ENCODE results near the gene RPL11.
"Not testable (repeated sequence)": the region's sequence is repeated elsewhere in the genome, so short reads cannot be mapped to it uniquely, and the experiment has no call there.

RPL11 gene

DNA sequence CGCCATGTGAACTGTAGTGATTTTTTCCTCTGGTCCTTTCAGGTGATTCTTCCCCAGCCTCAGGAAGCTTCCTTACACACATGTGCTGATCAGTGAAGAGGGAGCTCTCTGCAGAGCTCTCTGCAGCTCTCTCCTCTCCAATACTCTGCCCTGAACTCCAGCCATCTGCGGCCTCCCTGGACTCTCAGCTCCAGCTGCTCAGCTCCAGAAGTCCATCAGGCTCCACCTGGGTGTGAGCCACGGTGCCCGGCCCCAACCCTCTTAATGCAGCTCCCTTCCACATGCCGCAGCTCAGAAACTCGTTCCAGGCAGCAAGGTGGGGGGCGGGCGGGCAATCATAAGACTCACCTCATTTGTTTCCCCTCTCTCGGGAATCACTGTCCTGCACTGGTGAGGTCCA lies 30.9 kb upstream of the RPL11 start:
- H3K9ac ChIP-seq (ENCODE audit: low read length) = no peak overlapping the region
- no peaks in the 10 kb centered on the region for H3K9me3 ChIP-seq (ENCODE audit: low read length)
- no peak overlapping the region for H3K4me3 ChIP-seq (ENCODE audit: low read depth in 1 of 2, low read length in 2 of 2)
- H3K36me3 ChIP-seq (ENCODE audit: insufficient read depth, low read length) = no peaks in the 10 kb centered on the region
- H3K27ac ChIP-seq (ENCODE audit: low read depth, low read length) = no peak overlapping the region
- no peaks in the 10 kb centered on the region for H3K4me1 ChIP-seq (ENCODE audit: insufficient read depth, low read length)
- no peaks in the 10 kb centered on the region for H3K27me3 ChIP-seq (ENCODE audit: control insufficient read depth in 1 of 2, insufficient read depth in 2 of 2, low read length in 2 of 2)

GRCh38 chr1:23661887-23662286 lies 29.7 kb upstream of the RPL11 start:
- Histone ChIP-seq H3K27ac (ENCODE audit: low read depth, low read length) (no peak overlapping the region), H3K36me3 (ENCODE audit: insufficient read depth, low read length) (no peaks in the 10 kb centered on the region), H3K4me1 (ENCODE audit: insufficient read depth, low read length) (no peaks in the 10 kb centered on the region), H3K4me3 (ENCODE audit: low read depth in 1 of 2, low read length in 2 of 2) (no peak overlapping the region), H3K27me3 (ENCODE audit: control insufficient read depth in 1 of 2, insufficient read depth in 2 of 2, low read length in 2 of 2) (no peaks in the 10 kb centered on the region), H3K9me3 (ENCODE audit: low read length) (no peaks in the 10 kb centered on the region), H3K9ac (ENCODE audit: low read length) (no peak overlapping the region)

- Histone ChIP-seq H3K4me3 (ENCODE audit: low read depth in 1 of 2, low read length in 2 of 2) (no peak overlapping the region), H3K9ac (ENCODE audit: low read length) (no peak overlapping the region), H3K27ac (ENCODE audit: low read depth, low read length) (no peak overlapping the region), H3K27me3 (ENCODE audit: control insufficient read depth in 1 of 2, insufficient read depth in 2 of 2, low read length in 2 of 2) (no peaks in the 10 kb centered on the region), H3K4me1 (ENCODE audit: insufficient read depth, low read length) (no peaks in the 10 kb centered on the region), H3K9me3 (ENCODE audit: low read length) (no peaks in the 10 kb centered on the region), H3K36me3 (ENCODE audit: insufficient read depth, low read length) (no peaks in the 10 kb centered on the region)
Measured at GRCh38 chr1:23664837-23665795, 26.5 kb upstream of the RPL11 start.

DNA sequence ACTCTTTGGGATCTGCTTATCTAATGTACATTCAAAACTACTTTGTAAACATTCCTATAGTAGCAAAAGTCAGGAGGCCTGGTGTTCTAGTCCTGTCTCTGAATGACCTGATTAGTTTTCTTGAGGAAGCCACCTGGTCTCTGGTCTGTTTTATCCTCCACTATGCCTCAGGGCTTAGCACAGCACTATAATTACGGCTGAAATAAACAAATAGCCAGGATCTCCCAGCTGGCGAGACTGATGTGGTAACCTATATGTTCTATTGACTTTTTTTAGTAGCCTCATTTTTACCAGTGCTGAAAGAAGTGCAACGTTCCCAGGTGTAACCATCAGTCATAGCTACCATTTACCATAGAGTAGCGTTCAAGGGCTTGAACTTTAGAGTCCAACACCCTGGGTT lies 24.2 kb upstream of the RPL11 start:
- Histone ChIP-seq H3K9me3 (ENCODE audit: low read length) (no peaks in the 10 kb centered on the region), H3K27me3 (ENCODE audit: control insufficient read depth in 1 of 2, insufficient read depth in 2 of 2, low read length in 2 of 2) (no peaks in the 10 kb centered on the region), H3K9ac (ENCODE audit: low read length) (no peak overlapping the region), H3K27ac (ENCODE audit: low read depth, low read length) (no peak overlapping the region), H3K4me3 (ENCODE audit: low read depth in 1 of 2, low read length in 2 of 2) (no peak overlapping the region), H3K4me1 (ENCODE audit: insufficient read depth, low read length) (no peaks in the 10 kb centered on the region), H3K36me3 (ENCODE audit: insufficient read depth, low read length) (no peaks in the 10 kb centered on the region)

DNA sequence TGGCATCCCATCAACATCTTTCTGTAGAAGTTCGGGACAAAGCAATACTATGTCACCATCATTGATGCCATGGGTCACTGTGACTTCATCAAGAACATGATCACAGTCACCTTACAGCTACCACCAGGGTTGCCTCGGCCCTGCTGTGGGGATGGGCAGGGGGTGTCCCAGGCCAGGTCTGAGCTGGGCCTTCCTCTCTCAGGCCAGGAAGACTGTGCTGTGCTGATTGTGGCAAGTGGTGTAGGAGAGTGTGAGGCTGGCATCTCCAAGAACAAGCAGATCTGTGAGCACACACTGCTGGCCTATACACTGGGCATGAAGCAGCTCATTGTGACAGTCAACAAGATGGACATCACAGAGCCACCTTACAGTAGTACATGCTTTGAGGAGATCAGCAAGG lies 20.9 kb upstream of the RPL11 start:
- Histone ChIP-seq H3K4me3 (ENCODE audit: low read depth in 1 of 2, low read length in 2 of 2) (no peak overlapping the region), H3K27me3 (ENCODE audit: control insufficient read depth in 1 of 2, insufficient read depth in 2 of 2, low read length in 2 of 2) (no peaks in the 10 kb centered on the region), H3K4me1 (ENCODE audit: insufficient read depth, low read length) (no peaks in the 10 kb centered on the region), H3K9me3 (ENCODE audit: low read length) (no peaks in the 10 kb centered on the region), H3K36me3 (ENCODE audit: insufficient read depth, low read length) (no peaks in the 10 kb centered on the region), H3K9ac (ENCODE audit: low read length) (no peak overlapping the region), H3K27ac (ENCODE audit: low read depth, low read length) (no peak overlapping the region)

DNA sequence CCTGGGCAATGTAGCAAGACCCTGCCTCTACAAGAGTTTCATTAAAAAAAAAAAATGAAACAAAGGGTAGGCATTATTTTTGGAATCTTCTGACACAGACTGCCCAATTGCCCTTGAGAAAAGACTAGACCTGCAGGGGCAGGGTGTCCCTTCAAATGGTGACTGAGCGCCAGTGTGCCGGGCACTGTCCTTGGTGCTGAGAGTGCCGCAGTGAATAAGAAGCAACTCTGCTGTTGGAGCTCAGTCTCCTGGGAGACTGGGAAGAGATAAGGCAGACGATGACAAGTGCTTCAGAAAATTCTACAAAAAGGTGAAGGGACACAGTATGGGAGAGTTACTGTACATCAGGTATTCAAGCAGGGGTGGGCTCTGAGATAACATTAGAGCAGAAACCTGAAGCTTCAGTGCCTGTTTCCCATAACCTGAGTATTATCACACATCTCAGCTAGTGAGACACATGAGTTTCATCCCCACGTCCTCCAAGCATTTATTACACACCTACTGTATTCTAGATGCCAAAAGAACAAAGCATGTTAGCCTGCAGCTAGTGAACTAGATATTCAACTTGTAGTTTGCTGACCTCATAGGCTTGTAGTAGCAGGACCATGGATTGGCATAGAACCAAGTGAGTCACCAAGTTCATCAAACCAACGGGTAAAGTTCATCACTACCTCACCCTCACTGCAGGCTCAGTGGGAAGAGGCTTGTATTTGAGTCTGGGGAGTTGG lies 18.4 kb upstream of the RPL11 start:
- H3K27ac ChIP-seq (ENCODE audit: low read depth, low read length) = no peak overlapping the region
- H3K4me3 ChIP-seq (ENCODE audit: low read depth in 1 of 2, low read length in 2 of 2) = no peak overlapping the region
- H3K36me3 ChIP-seq (ENCODE audit: insufficient read depth, low read length) = no peaks in the 10 kb centered on the region
- H3K9me3 ChIP-seq (ENCODE audit: low read length) = no peaks in the 10 kb centered on the region
- H3K4me1 ChIP-seq (ENCODE audit: insufficient read depth, low read length) = no peaks in the 10 kb centered on the region
- no peak overlapping the region for H3K9ac ChIP-seq (ENCODE audit: low read length)
- H3K27me3 ChIP-seq (ENCODE audit: control insufficient read depth in 1 of 2, insufficient read depth in 2 of 2, low read length in 2 of 2) = no peaks in the 10 kb centered on the region

DNA sequence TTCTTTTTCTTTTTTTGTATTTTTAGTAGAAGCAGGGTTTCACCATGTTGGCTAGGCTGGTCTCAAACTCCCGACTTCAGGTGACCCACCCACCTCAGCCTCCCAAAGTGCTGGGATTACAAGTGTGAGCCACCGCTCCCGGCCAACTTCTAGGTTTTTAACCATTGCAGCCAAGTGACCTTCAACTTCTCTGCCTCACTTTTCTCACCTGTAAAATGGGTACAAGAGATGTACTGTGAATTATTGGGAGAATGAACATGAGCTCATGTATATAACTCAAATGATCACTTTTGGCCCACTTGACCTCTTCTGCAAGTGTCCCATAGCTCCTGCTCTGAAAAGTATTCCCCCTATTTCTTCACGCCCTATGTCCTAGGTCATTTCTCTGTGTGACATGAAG lies 11.8 kb upstream of the RPL11 start:
- Histone ChIP-seq H3K4me3 (ENCODE audit: low read depth in 1 of 2, low read length in 2 of 2) (no peak overlapping the region), H3K27me3 (ENCODE audit: control insufficient read depth in 1 of 2, insufficient read depth in 2 of 2, low read length in 2 of 2) (no peaks in the 10 kb centered on the region), H3K9me3 (ENCODE audit: low read length) (no peaks in the 10 kb centered on the region)

DNA sequence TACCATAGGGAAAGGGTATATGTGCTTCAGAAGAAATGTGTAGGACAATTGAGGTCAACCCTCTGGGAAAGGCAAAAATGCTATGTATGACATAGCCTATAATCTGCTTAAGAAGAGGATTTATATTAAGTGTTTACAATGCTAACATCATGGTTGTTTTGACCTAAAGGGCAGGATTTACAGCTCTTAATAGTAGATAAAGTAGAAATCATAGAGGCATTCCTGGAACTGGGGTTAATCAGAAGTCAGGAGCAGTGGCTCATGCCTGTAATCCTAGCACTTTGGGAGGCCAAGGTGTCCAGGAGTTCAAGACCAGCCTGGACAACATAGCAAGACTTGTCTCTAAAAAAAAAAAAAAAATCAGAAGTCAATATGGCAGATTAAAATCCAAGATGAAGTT lies 8.7 kb upstream of the RPL11 start:
- Histone ChIP-seq H3K27ac (ENCODE audit: low read depth, low read length) (no peak overlapping the region), H3K27me3 (ENCODE audit: control insufficient read depth in 1 of 2, insufficient read depth in 2 of 2, low read length in 2 of 2) (no peaks in the 10 kb centered on the region), H3K9me3 (ENCODE audit: low read length) (no peaks in the 10 kb centered on the region)

More for the DNA sequence above, 11.8 kb upstream of the RPL11 start:
- H3K27ac ChIP-seq (ENCODE audit: low read depth, low read length) = no peak overlapping the region
- no peak overlapping the region for H3K9ac ChIP-seq (ENCODE audit: low read length)
- no peaks in the 10 kb centered on the region for H3K36me3 ChIP-seq (ENCODE audit: insufficient read depth, low read length)
- no peaks in the 10 kb centered on the region for H3K4me1 ChIP-seq (ENCODE audit: insufficient read depth, low read length)

DNA sequence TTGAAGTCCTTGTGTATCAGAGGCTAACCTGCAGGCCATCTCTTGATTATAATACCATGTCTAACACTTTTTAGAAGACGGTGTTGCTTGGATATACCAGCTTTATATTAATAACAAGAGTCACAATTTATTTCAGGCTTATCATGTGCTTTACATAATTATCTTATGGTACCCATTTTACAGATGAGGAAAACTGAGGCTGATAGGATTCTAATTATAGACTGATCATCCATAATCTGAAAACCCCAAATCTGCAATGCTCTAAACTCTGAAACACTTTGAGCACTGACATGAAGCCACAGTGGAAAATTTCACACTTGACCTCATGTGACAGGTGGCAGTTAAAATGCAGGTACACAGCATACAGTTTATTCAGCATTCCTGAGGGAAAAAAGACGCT lies 7.2 kb upstream of the RPL11 start:
- no peak overlapping the region for H3K9ac ChIP-seq (ENCODE audit: low read length)
- H3K36me3 ChIP-seq (ENCODE audit: insufficient read depth, low read length) = no peaks in the 10 kb centered on the region
- no peaks in the 10 kb centered on the region for H3K9me3 ChIP-seq (ENCODE audit: low read length)
- H3K4me1 ChIP-seq (ENCODE audit: insufficient read depth, low read length) = no peaks in the 10 kb centered on the region
- no peak overlapping the region for H3K27ac ChIP-seq (ENCODE audit: low read depth, low read length)
- no peaks in the 10 kb centered on the region for H3K27me3 ChIP-seq (ENCODE audit: control insufficient read depth in 1 of 2, insufficient read depth in 2 of 2, low read length in 2 of 2)
- no peak overlapping the region for H3K4me3 ChIP-seq (ENCODE audit: low read depth in 1 of 2, low read length in 2 of 2)

More for the DNA sequence above, 8.7 kb upstream of the RPL11 start:
- Histone ChIP-seq H3K36me3 (ENCODE audit: insufficient read depth, low read length) (no peaks in the 10 kb centered on the region), H3K4me1 (ENCODE audit: insufficient read depth, low read length) (no peaks in the 10 kb centered on the region), H3K4me3 (ENCODE audit: low read depth in 1 of 2, low read length in 2 of 2) (no peak overlapping the region), H3K9ac (ENCODE audit: low read length) (no peak overlapping the region)

- H3K9me3 ChIP-seq (ENCODE audit: low read length); H3K9ac ChIP-seq (ENCODE audit: low read length); H3K4me1 ChIP-seq (ENCODE audit: insufficient read depth, low read length); H3K4me3 ChIP-seq (ENCODE audit: low read depth in 1 of 2, low read length in 2 of 2); H3K27me3 ChIP-seq (ENCODE audit: control insufficient read depth in 1 of 2, insufficient read depth in 2 of 2, low read length in 2 of 2); H3K27ac ChIP-seq (ENCODE audit: low read depth, low read length); H3K36me3 ChIP-seq (ENCODE audit: insufficient read depth, low read length): not testable (repeated sequence)
Measured at GRCh38 chr1:23685197-23685596, 6.4 kb upstream of the RPL11 start.

DNA sequence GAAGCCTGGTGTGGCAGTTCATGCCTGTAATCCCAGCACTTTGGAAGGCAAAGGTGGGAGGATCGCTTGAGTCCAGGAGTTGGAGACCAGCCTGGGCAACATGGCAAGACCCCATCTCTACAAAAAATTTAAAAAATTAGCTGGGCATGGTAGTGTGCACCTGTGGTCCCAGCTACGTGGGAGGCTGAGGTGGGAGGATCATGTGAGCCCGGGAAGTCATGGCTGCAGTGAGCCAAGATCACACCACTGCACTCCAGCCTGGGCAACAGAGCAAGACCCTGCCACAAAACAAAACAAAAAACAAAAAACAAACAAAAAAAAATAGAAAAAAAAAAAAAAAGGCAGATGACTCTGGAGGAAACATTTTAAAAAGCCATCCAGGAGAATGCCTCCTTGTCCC lies 3.9 kb upstream of the RPL11 start:
- not testable (repeated sequence) for H3K4me1 ChIP-seq (ENCODE audit: insufficient read depth, low read length); H3K4me3 ChIP-seq (ENCODE audit: low read depth in 1 of 2, low read length in 2 of 2); H3K27ac ChIP-seq (ENCODE audit: low read depth, low read length); H3K36me3 ChIP-seq (ENCODE audit: insufficient read depth, low read length); H3K27me3 ChIP-seq (ENCODE audit: control insufficient read depth in 1 of 2, insufficient read depth in 2 of 2, low read length in 2 of 2); H3K9ac ChIP-seq (ENCODE audit: low read length); H3K9me3 ChIP-seq (ENCODE audit: low read length)
